Endothelial cell of umbilical vein (primary cell): Measurements from ENCODE around the gene TSPEAR. TPM values are rescaled to one million over a fixed set of nuclear protein-coding genes. Genes with fewer than 3 reads are reported as not detected.

Source experiments
- BruUV-seq: library from RNA; stranded (reverse); fragments of 400-500 nt; replicated peaks from 2 replicates; lab custom pipeline; 2021; lab: Mats Ljungman, UMichigan
- CTCF ChIA-PET: fragments of 300-600, 350-600 bp; sonication (Branson Sonifier 250); formaldehyde crosslinking; loops from one replicate; lab custom pipeline; 2021; ENCODE audit warnings: antibody characterized with exemption, inconsistent platforms; lab: Charles Lee
- POLR2A ChIA-PET: fragments of 300-600, 350-600 bp; sonication (Branson Sonifier 250); formaldehyde crosslinking; loops from one replicate; lab custom pipeline; 2021; ENCODE audit warnings: antibody characterized with exemption, inconsistent platforms; lab: Charles Lee
- DNase-seq: peaks from one replicate; pipeline ENCODE4 v3.0.0-alpha.2; 2011; ENCODE audit warnings: low read depth, low spot score
- FAIRE-seq: peaks from 2 replicates; lab custom pipeline; 2011; peaks lifted over from hg19 to GRCh38; lab: Jason Lieb, UNC
- H2AFZ ChIP-seq: 2 replicates; pipeline ENCODE4 v1.6.0; 2012; ENCODE audit warnings: low read depth, low read length, control low read depth, inconsistent platforms
- H3K27ac ChIP-seq: 2 replicates; pipeline ENCODE4 v1.5.1; 2011; ENCODE audit warnings: low read depth, mild to moderate bottlenecking, control low read depth, low read length, moderate library complexity; ENCODE audit not compliant: insufficient read depth
- H3K27me3 ChIP-seq, 2 experiments: 2 replicates each; pipeline versions ENCODE4 v1.6.0 to v1.6.1; 2011; ENCODE audit warnings: low read length in 2 of 2, mixed read lengths in 1 of 2; ENCODE audit not compliant: control insufficient read depth in 2 of 2, insufficient read depth in 2 of 2
- H3K36me3 ChIP-seq, 2 experiments: 2 replicates in 1 of 2; 3 replicates in 1 of 2; pipeline ENCODE4 v1.5.1; 2011; ENCODE audit warnings: low read length in 2 of 2, mild to moderate bottlenecking in 1 of 2, moderate library complexity in 1 of 2; ENCODE audit not compliant: control insufficient read depth in 2 of 2, insufficient read depth in 2 of 2; ENCODE audit errors: extremely low read depth in 1 of 2
- H3K4me1 ChIP-seq: 3 replicates; pipeline ENCODE4 v1.5.1; 2011; ENCODE audit warnings: mild to moderate bottlenecking, low read length; ENCODE audit not compliant: control insufficient read depth, insufficient read depth; ENCODE audit errors: extremely low read depth
- H3K4me2 ChIP-seq: 2 replicates; pipeline ENCODE4 v1.6.1; 2011; ENCODE audit warnings: low read length, control low read depth, mixed read lengths; ENCODE audit not compliant: insufficient read depth
- H3K4me3 ChIP-seq, 3 experiments: fragments of 200-600 bp in 1 of 3; sonication (generic), shearing (Covaris generic) in 1 of 3; replicated peaks in 1 of 3; 2 replicates each; pipeline ENCODE4 v1.5.1; 2011 to 2016; ENCODE audit warnings: control low read depth in 3 of 3, low read length in 3 of 3, mild to moderate bottlenecking in 2 of 3, inconsistent platforms in 1 of 3, low read depth in 1 of 3, moderate library complexity in 1 of 3; ENCODE audit not compliant: insufficient read depth in 1 of 3
- H3K79me2 ChIP-seq: 2 replicates; pipeline ENCODE4 v1.6.0; 2012; ENCODE audit warnings: low read length, inconsistent platforms; ENCODE audit not compliant: control insufficient read depth, insufficient read depth
- H3K9ac ChIP-seq: replicated peaks from 2 replicates; pipeline ENCODE3; 2011; ENCODE audit warnings: low read length, control low read depth; ENCODE audit not compliant: insufficient read depth; ENCODE audit errors: extremely low read depth
- H3K9me1 ChIP-seq: replicated peaks from 3 replicates; pipeline ENCODE4 v1.6.0; 2011; ENCODE audit warnings: mild to moderate bottlenecking, low read length; ENCODE audit not compliant: control insufficient read depth, insufficient read depth; ENCODE audit errors: extremely low read depth
- H3K9me3 ChIP-seq: replicated peaks from 2 replicates; pipeline ENCODE4 v1.5.1; 2012; ENCODE audit warnings: low read length, inconsistent platforms; ENCODE audit not compliant: control insufficient read depth, insufficient read depth
- H4K20me1 ChIP-seq: replicated peaks from 2 replicates; pipeline ENCODE3; 2011; ENCODE audit warnings: mild to moderate bottlenecking, low read length; ENCODE audit not compliant: control insufficient read depth, insufficient read depth; ENCODE audit errors: extremely low read depth
- CTCF ChIP-seq, 2 donors: IDR thresholded peaks; 1 replicate in 1 of 2; 2 replicates in 1 of 2; pipeline ENCODE4 v1.5.1; 2011; ENCODE audit warnings: low read length in 2 of 2, mild to moderate bottlenecking in 2 of 2, moderate library complexity in 2 of 2, control low read depth in 1 of 2, inconsistent platforms in 1 of 2, low read depth in 1 of 2; ENCODE audit not compliant: insufficient read depth in 1 of 2; ENCODE audit errors: extremely low read depth in 1 of 2
- FOS ChIP-seq: IDR thresholded peaks from 2 replicates; pipeline ENCODE4 v1.6.1; 2011; ENCODE audit warnings: mild to moderate bottlenecking, low read length, moderate library complexity, borderline replicate concordance; ENCODE audit not compliant: insufficient read depth
- GATA2 ChIP-seq: IDR thresholded peaks from 2 replicates; pipeline ENCODE4 v1.7.0; 2011; ENCODE audit warnings: low read depth, mild to moderate bottlenecking, moderate library complexity, mixed read lengths, low read length; ENCODE audit not compliant: insufficient read length, insufficient read depth
- JUN ChIP-seq: IDR thresholded peaks from 2 replicates; pipeline ENCODE4 v1.6.1; 2011; ENCODE audit warnings: borderline replicate concordance, low read depth; ENCODE audit not compliant: insufficient read length, insufficient read depth
- MAX ChIP-seq: IDR thresholded peaks from 2 replicates; pipeline ENCODE4 v1.6.1; 2011; ENCODE audit not compliant: insufficient read depth, insufficient read length
- MYC ChIP-seq: IDR thresholded peaks from one replicate; pipeline ENCODE4 v1.6.1; 2011; ENCODE audit warnings: mild to moderate bottlenecking, low read depth, low read length
- POLR2A ChIP-seq: IDR thresholded peaks from 2 replicates; pipeline ENCODE4 v1.6.1; 2012; ENCODE audit warnings: low read depth, mild to moderate bottlenecking, control low read depth, low read length
- dilution Hi-C: fragments of 300-500 bp; cut with MboI; formaldehyde crosslinking; loops from one replicate; pipeline ENCODE4 v1.15.0; 2019; ENCODE audit warnings: low sequenced_read_pairs; ENCODE audit not compliant: extremely low pct_ligation_motif_present
- intact Hi-C: fragments of 100-400 bp; cut with micrococcal nuclease; formaldehyde crosslinking; loops from one replicate; pipeline ENCODE4 v1.10.0; 2022
- polyA plus RNA-seq, 4 experiments: library from polyadenylated mRNA; depleted of rRNA in 3 of 4; stranded (reverse) in 3 of 4; unstranded in 1 of 4; fragments of >200 nt; gene quantifications; 2 replicates each; pipeline versions ENCODE4 v1.2.1 to v1.2.3, GENCODE V29; 2011 to 2012; ENCODE audit warnings: missing spikeins in 1 of 4
- total RNA-seq: library from RNA; stranded (reverse); gene quantifications from 2 replicates; pipeline ENCODE4 v1.2.3, GENCODE V29; 2021

TSPEAR gene
- total and polyA plus RNA-seq, 2 donors (not counting 3 experiments of a cell fraction or from before 2014, with no cell fraction given) = 0.01 TPM; not detected in 1

DNA sequence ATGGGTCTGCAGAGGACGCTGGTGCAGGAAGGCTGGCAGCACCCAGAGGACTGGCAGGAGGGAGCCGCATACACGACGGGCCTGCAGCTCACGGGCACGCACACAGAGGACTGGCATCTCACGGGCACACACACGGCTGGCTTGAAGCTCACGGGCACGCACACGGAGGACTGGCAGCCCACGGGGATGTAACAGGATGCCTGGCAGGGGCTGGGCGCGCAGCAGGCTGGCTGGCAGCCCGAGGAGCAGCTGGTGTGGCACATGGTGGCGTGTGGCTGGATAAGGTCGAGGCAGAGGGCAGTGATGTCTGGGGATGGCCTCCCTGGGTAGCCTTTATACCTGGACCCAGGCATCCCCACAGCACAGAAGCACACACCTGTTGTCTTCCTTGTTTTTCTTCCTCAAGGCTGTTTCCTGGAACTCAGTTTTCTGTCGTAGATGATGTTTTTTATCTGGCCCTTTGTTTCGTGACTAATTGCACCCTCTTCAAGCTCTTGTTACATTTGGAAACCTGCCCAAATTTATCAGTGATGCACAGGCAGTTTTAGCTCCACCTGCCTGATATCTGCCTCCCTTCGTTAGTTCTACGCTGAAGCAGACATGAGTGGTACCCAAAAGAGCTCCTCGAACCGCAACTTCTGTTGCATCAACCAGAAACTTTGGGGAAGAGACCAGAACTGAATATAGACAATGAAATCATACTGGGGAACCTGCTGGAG lies 29.4 kb downstream of the TSPEAR start, which contains the start of gene KRTAP12-1:
TSS of gene KRTAP12-1 (minus strand) at position 303 of the 719 bp plus-strand sequence. CDS start at position 263, 40 bp downstream.
- Histone ChIP-seq H3K4me3 (no peak within 1 kb of the TSS), H3K79me2 (no peaks in the 10 kb centered on the region), H3K36me3 (no peaks in the 10 kb centered on the region), H3K27ac (no peak within 1 kb of the TSS), H3K9ac (no peak within 1 kb of the TSS), H3K9me3 (no peaks in the 10 kb centered on the region), H3K4me1 (no peaks in the 10 kb centered on the region), H3K9me1 (no peaks in the 10 kb centered on the region), H2AFZ (no peak within 1 kb of the TSS), H3K27me3 (peaks cover 2 to 10% of the 10 kb centered on the region in 2 experiments), H4K20me1 (no peaks in the 10 kb centered on the region), H3K4me2 (no peak within 1 kb of the TSS)
- intact Hi-C loops (no loop called here), dilution Hi-C loops (no loop called here)
- DNase-seq (no peak), FAIRE-seq (no peak)
- POLR2A ChIA-PET = no interaction called here
- no peak for TF ChIP-seq MYC
- TF ChIP-seq JUN = no peak
- TF ChIP-seq GATA2 = no peak
- no peak for TF ChIP-seq CTCF (IDR thresholded peaks at IDR 0.05; ENCODE audit: extremely low read depth in 1 of 2, insufficient read depth in 1 of 2, low read depth in 1 of 2, low read length in 2 of 2)
- CTCF ChIA-PET = no interaction called here
- BruUV-seq = no TSS peak

DNA sequence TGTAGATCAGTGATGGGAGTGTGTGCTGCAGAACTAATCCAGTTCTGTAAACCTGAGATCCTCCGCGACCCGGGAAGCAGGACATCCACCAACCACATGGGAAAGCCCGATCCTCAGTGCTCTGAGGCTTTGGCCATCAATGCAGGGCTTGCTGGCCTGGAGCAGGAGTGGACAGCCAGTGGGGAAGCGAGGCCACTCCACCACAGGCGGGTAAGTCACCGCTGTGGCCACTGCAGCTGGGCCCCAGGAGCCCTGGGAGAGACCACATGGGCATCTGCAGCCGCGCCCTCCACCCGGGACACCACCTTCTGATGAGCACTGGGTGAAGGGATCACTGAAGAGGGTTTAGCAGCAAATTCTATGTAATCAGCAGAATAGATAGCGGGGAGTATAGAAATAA lies 30.2 kb downstream of the TSPEAR start:
- no peaks in the 10 kb centered on the region for H3K4me1 ChIP-seq
- H3K27me3 ChIP-seq = peaks cover 0 to 5% of the 10 kb centered on the region in 2 experiments
- ChIA-PET POLR2A (no interaction called here), CTCF (no interaction called here)
- DNase-seq (no peak), FAIRE-seq (no peak)
- H3K9ac ChIP-seq = no peak overlapping the region
- no peaks in the 10 kb centered on the region for H3K9me1 ChIP-seq
- no peaks in the 10 kb centered on the region for H3K36me3 ChIP-seq
- H3K27ac ChIP-seq = no peak overlapping the region
- no peaks in the 10 kb centered on the region for H3K79me2 ChIP-seq
- TF ChIP-seq GATA2 (no peak), MYC (no peak), CTCF (IDR thresholded peaks at IDR 0.05; ENCODE audit: extremely low read depth in 1 of 2, insufficient read depth in 1 of 2, low read depth in 1 of 2, low read length in 2 of 2) (no peak), JUN (no peak), POLR2A (no peak), FOS (no peak), MAX (no peak)
- no peaks in the 10 kb centered on the region for H3K9me3 ChIP-seq
- H2AFZ ChIP-seq = no peak overlapping the region
- no TSS peak for BruUV-seq
- H3K4me2 ChIP-seq = no peak overlapping the region
- dilution Hi-C loops = no loop called here
- no peak overlapping the region for H3K4me3 ChIP-seq
- H4K20me1 ChIP-seq = no peaks in the 10 kb centered on the region
- intact Hi-C loops = no loop called here
